ENCODE data around the gene FASTK.

FASTK gene

GRCh38 chr7:151082141-151083070 is 1.8 kb upstream of the FASTK start:
- DNase-seq (ENCODE audit: low spot score): no peak

- DNase-seq (ENCODE audit: low spot score): no peak
Measured at GRCh38 chr7:151081170-151082101, 827 bp upstream of the FASTK start.

- DNase-seq (ENCODE audit: low spot score): no peak
Measured at GRCh38 chr7:151080067-151080521, 515 bp downstream of the FASTK start.

- no peak for DNase-seq (ENCODE audit: low spot score)
Measured at GRCh38 chr7:151079199-151079910, 1.3 kb downstream of the FASTK start.

GRCh38 chr7:151078233-151079040 is 2.2 kb downstream of the FASTK start:
- DNase-seq (ENCODE audit: low spot score): no peak

GRCh38 chr7:151077705-151078232 is 2.8 kb downstream of the FASTK start:
- no peak for DNase-seq (ENCODE audit: low spot score)

- no peak for DNase-seq (ENCODE audit: low spot score)
Measured at GRCh38 chr7:151076863-151077704, 3.5 kb downstream of the FASTK start.

GRCh38 chr7:151075978-151076426 is 4.6 kb downstream of the FASTK start:
- no peak for DNase-seq (ENCODE audit: low spot score)

GRCh38 chr7:151075662-151075971 is 5.0 kb downstream of the FASTK start:
- DNase-seq (ENCODE audit: low spot score): no peak

- DNase-seq (ENCODE audit: low spot score): no peak
Measured at GRCh38 chr7:151074817-151075661, 5.6 kb downstream of the FASTK start.

GRCh38 chr7:151073990-151074389 is 6.6 kb downstream of the FASTK start:
- no peak for DNase-seq (ENCODE audit: low spot score)

GRCh38 chr7:151071032-151071866 is 9.4 kb downstream of the FASTK start:
- DNase-seq (ENCODE audit: low spot score): no peak

GRCh38 chr7:151070574-151070960 is 10.0 kb downstream of the FASTK start:
- DNase-seq (ENCODE audit: low spot score): no peak

GRCh38 chr7:151069841-151070573 is 10.6 kb downstream of the FASTK start:
- no peak for DNase-seq (ENCODE audit: low spot score)

GRCh38 chr7:151068069-151068773 is 12.4 kb downstream of the FASTK start:
- no peak for DNase-seq (ENCODE audit: low spot score)

- no peak for DNase-seq (ENCODE audit: low spot score)
Measured at GRCh38 chr7:151066273-151066974, 14.2 kb downstream of the FASTK start.

All from COLO829 (cell line).